GM19023 (cell line): ENCODE measurements around the gene ECM1.

Experiments used
- ATAC-seq: cut with Tn5 transposase; IDR thresholded peaks from one replicate; pipeline ENCODE4 v1.9.1; 2021; ENCODE audit warnings: mild to moderate bottlenecking, moderate library complexity; ENCODE audit not compliant: unreplicated experiment

Gene ECM1

GRCh38 chr1:150511985-150512660, 4.2 kb downstream of the ECM1 start:
- no peak for ATAC-seq

DNA sequence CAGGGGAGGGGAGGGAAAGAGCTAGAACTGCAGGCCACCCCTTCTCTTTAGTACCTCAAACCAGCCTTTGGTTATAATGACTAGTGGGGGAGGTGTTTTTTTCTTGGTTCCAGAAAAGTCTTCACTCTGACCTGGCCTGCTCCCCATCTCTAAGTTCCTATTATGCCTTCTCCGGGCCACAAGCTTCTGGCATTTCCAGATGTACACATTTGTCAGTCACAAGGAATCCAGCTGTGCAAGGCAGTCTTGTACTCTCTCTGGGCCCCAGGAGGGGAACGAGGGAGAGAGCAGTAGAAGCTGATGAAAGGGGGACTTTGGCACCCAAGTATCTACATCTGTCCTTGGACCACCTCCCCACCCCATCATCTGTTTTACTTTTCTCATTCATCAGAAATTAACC, 4.9 kb downstream of the ECM1 start:
- ATAC-seq, result no peak

DNA sequence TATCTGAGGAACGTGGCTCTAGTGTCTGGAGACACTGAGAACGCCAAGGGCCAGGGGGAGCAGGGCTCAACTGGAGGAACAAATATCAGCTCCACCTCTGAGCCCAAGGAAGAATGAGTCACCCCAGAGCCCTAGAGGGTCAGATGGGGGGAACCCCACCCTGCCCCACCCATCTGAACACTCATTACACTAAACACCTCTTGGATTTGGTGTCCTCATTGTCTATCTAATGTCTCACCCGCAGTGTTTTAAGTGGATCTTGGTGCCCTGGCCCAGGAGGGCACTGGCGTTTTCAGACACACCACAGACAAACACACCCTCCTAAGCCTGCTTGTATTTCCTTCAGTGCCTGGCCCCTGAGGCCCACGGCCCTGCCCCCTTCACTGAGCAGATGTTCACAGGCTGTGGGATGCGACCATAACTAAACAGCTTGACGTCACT, 5.5 kb downstream of the ECM1 start:
- no peak for ATAC-seq

DNA sequence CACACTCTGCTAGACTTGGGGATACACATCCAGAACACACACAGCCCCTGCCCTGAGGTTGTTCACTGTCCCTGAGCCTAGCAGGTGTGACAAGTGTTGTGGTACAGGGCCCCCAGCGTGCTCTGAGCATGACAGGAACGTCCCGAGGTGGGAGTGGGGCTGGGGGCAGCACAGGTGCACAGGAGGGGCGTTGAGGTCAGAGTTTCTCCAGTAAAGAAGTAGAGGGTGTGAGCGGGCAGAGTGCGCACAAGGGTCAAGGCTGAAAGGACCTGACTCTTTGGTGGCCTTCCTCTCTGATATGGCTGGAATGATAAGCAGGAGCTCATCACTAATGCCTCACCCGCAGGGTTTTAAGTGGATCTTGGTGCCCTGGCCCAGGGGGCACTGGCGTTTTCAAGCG, 6.4 kb downstream of the ECM1 start:
- ATAC-seq, result no peak

DNA sequence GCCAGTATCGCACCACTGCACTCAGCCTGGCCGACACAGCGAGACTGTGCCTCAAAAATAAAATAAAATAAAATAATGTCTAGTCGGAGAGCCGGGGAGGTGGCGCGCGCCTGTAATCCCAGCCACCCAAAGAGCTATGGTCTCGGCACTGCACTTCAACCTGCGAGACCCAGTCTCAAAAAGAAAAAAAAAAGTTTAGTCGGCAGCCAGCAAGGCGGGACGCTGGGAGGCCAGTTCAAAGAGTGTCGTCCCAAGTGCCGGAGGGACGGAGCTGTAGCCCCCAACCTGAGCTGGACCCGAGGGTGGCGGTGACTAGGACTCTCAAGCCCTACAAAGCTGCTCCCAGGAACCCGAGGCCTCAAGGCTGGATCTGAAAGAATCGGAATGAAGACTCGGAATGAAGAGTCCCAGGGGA, 7.0 kb downstream of the ECM1 start:
- no peak for ATAC-seq

DNA sequence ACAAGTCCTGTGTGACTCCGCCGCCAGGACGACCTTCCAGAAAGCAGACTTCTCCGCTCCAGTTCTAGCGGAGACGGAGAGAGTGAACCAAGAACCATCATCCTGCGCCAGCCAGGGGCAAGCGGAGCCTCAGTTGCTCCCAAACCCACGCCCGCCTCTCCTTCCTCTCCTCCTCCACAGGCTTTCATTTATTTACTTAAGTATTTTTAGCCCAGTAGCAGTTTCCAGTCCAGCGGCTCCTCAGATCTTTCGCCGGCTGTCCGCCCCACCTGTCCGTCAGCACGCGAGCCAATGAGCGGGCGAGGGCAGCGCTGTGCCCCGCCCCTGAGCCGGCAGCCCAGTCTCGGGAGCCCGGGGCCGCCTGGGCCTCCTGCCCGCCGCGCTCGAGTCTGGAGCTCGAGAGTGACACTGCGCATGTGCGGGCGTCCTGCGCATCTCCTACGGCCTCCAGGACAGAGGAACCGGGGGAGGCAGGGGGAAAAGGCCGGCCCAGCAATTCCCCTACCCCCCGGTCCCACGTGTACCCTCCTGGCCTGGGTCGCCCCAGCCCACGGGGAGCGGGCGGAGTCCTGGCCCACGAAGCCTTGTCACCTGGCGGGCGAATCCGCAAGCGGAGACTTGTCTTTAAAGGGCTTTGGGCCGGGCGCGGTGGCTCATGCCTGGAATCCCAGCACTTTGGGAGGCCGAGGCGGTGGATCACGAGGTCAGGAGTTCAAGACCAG, 7.6 kb downstream of the ECM1 start, which contains the start of gene FALEC:
Gene FALEC, plus strand, starts transcription at position 425 of the 722 bp plus-strand sequence.
- ATAC-seq, result peak; percentile 97

- no peak for ATAC-seq
Measured at GRCh38 chr1:150516050-150516591, 8.2 kb downstream of the ECM1 start.

- no peak for ATAC-seq
Measured at GRCh38 chr1:150516616-150517015, 8.7 kb downstream of the ECM1 start.

DNA sequence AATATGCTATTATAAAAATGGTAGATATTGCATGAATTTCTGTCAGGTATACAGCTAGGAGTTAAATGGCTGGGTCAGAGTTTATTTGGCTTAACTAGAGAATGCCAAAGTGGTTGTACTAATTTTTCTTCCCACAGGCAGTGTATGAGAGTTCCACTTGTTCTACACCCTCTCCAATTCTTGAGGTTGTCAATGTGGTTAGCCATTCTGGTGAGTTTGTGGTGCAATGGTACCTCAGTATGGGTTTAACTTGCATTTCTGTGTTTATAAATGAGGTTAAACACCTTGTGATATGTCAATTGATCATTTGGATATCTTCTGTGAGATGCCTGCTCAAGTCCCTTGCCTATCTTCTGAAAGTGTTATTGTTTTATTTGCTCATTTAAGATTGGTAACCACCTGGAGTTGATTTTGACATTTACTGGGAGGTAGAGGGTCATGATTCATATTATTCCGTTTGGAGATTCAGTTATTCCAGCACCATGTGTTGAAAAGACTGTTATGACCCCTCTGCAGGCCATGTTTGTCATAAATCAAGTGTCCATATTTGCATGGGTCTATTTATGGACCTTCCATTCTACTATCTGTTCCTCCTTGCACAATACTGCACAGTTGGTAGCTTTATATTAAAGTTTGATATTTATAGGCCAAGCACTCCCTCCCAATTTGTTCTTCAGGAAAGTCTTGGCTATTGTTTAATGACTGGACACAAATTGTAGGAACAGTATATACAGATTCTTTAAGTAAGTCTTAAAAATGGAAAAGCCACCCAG, 13.5 kb downstream of the ECM1 start:
- ATAC-seq, result no peak

GRCh38 chr1:150525348-150525747, 17.4 kb downstream of the ECM1 start:
- ATAC-seq, result no peak

- ATAC-seq, result no peak
Measured at GRCh38 chr1:150528196-150528595, 20.3 kb downstream of the ECM1 start.

DNA sequence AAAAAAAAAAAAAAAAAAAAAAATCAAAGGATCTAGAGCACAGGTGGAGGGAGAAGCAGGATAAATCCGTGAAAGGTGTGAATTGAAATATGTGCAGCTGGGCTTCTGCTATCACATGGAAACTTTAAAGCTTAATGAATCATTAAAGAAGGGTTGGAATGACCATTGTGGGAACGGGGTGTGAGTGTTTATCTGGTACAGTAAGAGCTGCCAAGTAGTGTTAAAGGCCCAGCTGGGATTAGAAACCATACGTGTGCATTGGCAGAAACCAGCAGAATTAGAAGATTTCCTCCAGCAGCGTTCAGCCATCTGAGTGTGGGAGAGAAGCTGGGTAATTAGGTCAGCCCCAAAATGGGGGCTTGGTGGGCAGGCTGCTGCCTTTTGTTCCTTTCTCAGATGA, 21.1 kb downstream of the ECM1 start:
- no peak for ATAC-seq

DNA sequence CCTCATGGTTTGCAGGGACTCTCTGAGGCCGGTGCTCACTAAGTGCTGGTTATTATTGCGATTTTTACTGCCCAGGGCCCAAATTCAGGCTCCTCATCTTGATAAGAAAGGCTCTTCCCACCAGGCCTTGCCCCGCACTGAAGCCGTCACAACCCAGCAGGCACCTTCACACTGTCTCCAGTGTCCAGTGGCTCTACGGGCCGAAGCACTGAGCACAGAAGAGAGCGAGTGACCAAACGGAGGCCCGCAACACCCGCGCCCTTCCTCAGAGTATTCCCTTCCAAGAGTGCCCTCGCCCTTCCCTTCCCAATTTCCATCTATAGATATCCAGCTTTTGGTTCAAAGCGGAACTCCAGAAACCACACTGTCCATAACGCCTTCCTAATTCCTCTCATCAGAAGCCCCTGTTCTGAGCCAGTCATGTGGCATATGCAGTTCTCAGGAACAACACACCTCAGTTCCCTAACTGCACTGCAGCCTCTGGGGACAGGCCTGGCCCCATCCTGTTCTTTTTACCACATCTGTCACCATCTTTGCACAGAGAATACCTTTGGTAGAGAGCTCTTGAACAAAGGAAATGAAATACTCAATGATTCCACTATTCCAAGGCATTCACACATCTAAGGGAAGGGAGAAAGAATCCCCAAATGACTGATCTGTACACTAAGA, 22.7 kb downstream of the ECM1 start:
- ATAC-seq, result no peak

DNA sequence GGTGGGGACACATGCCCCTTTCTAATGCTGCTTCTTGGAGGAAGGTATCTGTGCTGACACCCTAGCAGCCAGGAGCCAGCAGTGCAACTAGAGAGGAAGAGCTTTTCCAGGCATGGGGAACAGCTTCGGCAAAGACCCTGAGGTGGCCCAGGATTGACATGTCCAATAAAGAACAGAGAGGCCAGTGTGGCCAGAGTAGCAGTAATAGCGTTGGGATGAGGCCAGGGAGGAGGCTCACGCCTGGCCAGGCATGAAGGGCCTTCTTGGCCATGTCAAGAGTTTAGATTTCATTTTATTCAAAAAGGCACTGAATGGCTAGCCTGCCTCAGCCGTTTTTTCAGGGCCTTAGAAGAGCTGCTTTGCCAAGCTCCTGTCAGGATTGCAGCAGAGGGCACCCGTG, 25.0 kb downstream of the ECM1 start:
- ATAC-seq, result no peak

DNA sequence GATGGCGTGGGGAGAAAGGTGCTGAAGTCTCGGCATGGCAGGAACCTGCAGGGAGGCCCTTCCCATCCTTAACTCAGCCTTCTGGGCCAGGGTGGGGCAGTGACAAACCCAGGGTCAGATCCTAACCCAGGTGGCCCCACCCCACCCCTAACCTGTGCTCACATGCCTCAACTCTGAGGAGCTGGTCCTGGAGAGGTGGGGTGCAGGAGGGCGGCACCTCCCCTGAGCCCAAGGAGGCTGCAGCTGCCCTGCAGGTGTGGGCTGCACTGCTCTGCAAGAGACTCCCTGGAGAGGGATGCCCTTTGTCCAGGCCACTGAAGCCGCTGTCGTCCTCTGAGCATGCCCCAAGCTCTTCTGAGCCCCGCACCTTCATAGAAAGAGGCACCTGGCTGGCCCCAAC, 26.1 kb downstream of the ECM1 start:
- ATAC-seq, result no peak

DNA sequence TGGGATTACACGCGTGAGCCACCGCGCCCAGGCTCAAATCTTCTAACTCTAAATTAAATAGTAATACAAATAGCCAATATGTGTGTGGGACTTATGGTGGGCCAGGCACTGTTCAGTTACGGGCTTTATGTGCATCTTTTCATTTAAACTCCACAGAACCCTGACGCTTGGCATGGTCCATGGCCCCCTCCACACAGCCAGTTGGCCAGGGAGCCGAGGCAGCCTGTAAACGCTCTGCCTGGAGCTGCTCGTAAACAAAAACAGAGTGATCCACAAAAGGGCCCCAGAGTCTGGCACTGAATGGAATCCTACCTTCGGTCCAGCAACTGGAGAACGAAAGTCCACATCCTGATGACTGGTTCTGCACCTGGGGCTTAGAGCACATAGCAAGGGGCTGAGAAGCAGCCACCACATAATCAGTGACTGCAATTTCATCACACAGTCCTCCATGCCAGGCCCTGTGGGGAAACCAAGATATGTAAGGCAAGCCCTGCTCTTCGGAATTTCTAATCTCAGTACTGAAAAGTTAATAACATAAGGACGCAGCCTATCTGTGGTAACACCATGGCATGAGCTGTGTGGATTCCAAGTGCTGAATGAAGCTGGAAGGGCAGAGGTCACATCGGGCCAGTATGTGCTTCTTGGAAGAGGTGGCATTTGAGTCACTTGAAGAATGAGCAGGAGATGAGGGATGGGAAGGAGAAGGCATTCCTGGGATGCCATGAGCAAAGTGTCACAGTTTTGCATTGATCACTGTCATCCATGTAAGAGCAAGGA, 27.8 kb downstream of the ECM1 start:
- no peak for ATAC-seq

DNA sequence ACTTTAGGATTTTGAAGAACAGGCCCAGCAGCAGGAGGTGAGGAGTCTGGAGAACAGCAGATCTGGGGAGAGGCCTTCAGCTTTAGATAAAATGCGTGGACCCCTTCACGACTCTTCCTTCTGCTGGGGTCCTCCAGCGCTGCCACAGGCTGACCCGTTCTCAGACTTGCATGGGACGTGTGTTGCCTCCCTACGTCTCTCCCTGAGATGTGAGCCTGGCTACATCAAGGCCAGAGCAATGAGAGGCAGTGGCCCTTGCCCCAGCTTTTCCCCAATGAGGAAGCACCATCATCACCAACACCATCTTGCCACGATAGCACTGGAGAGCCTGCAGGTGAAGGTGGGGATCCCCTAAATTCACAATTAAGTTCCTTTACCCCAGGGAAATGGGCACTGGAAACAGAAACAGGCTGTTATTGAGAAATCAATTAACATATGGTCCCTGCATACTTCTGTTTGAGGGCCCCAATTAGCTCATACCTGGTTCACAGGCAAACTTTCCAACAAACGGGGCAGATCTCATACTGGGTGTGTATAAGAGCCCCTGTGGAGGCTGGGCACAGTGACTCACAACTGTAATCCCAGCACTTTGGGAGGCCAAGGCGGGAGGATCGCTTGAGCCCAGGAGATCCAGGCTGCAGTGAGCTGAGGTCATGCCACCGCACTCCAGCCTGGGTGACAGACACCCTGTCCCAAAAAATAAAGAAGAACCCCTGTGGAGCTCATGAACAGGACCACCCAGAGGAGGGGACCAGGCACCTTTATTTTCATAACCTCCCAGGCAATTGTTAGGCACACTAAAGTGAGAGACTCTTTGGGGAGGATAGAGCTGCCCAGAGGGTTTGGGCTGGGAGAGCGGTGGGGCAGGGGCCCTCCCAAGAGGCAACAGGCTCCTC, 29.2 kb downstream of the ECM1 start:
- no peak for ATAC-seq

- ATAC-seq, result no peak
Measured at GRCh38 chr1:150537732-150538684, 30.1 kb downstream of the ECM1 start.
